Retinal pigment epithelial cell (primary cell): ENCODE results near the gene PDE6C.

Source experiments
- DNase-seq: peaks from one replicate; pipeline ENCODE4 v3.0.0-alpha.2; 2010; ENCODE audit warnings: low read depth
- H3K4me3 ChIP-seq: 2 replicates; pipeline ENCODE4 v1.5.1; 2011; ENCODE audit warnings: mild to moderate bottlenecking, low read length, control low read depth, moderate library complexity
- TF ChIP-seq, protein P1 (sequence below): conservative IDR thresholded peaks from 2 replicates; pipeline ENCODE4 v1.5.1; 2011; ENCODE audit warnings: low read depth, low read length, control low read depth, inconsistent platforms

PDE6C gene

DNA sequence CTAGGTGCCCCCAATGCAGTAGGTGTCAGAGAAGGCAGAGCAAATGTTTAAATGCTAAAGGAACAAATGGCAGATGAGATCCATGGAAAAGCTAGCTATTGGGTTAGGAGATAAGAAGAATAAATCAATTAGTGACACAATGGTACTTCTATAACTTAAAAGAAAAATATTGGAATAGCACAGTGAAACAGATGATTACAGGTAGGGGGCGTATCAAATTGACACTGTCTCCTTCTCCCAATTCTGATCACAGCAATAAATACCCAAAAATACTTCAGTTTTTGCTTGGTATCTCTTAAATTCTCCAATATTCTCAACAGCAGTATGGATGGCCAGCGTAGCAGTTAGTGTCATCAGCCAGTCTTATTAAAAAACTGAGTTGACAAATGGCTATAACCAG lies 84.9 kb downstream of the PDE6C start:
- DNase-seq, result no peak
- no peak overlapping the region for H3K4me3 ChIP-seq
- TF ChIP-seq, protein P1, sequence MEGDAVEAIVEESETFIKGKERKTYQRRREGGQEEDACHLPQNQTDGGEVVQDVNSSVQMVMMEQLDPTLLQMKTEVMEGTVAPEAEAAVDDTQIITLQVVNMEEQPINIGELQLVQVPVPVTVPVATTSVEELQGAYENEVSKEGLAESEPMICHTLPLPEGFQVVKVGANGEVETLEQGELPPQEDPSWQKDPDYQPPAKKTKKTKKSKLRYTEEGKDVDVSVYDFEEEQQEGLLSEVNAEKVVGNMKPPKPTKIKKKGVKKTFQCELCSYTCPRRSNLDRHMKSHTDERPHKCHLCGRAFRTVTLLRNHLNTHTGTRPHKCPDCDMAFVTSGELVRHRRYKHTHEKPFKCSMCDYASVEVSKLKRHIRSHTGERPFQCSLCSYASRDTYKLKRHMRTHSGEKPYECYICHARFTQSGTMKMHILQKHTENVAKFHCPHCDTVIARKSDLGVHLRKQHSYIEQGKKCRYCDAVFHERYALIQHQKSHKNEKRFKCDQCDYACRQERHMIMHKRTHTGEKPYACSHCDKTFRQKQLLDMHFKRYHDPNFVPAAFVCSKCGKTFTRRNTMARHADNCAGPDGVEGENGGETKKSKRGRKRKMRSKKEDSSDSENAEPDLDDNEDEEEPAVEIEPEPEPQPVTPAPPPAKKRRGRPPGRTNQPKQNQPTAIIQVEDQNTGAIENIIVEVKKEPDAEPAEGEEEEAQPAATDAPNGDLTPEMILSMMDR, result no peak

DNA sequence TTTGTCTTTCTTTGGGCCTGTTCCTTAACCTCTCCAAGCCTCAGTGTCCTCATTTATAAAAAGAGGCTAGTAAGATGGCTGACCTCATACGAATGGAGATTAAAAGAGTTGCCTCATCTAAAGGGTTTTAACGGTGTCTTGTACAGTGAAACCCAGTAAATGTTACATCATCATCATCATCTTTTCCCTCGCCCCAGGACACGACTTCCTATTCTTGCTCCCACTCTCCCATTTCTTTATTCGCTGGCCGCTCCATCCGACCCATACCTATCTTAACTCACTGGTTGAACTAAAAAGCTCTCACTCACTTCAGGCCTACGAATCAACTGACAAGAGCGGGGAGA lies 89.5 kb downstream of the PDE6C start:
- DNase-seq, result no peak
- H3K4me3 ChIP-seq, result peak overlapping the region; percentile 75
- TF ChIP-seq, protein P1, result no peak

- peak; percentile 77 for DNase-seq
- TF ChIP-seq, protein P1, result peak; percentile 45
Measured at GRCh38 chr10:93702210-93703001, 90.1 kb downstream of the PDE6C start, which contains the start of gene FRA10AC1. FRA10AC1 (minus strand) TSS chr10:93702592; CDS start chr10:93700106, 2,486 bp downstream.

GRCh38 chr10:93703066-93703465 lies 90.7 kb downstream of the PDE6C start:
- peak overlapping the region; percentile 75 for H3K4me3 ChIP-seq
- TF ChIP-seq, protein P1, result no peak
- no peak for DNase-seq

More at GRCh38 chr10:93702210-93703001, 90.1 kb downstream of the PDE6C start, which contains the start of gene FRA10AC1:
- H3K4me3 ChIP-seq, result peak within 1 kb of the TSS; percentile 75

GRCh38 chr10:93703841-93704240 lies 91.5 kb downstream of the PDE6C start:
- no peak overlapping the region for H3K4me3 ChIP-seq
- no peak for DNase-seq
- TF ChIP-seq, protein P1, result no peak

- H3K4me3 ChIP-seq, result no peak overlapping the region
- TF ChIP-seq, protein P1, result no peak
- no peak for DNase-seq
Measured at GRCh38 chr10:93704451-93704850, 92.1 kb downstream of the PDE6C start.

- TF ChIP-seq, protein P1, result no peak
- no peak overlapping the region for H3K4me3 ChIP-seq
- DNase-seq, result no peak
Measured at GRCh38 chr10:93707623-93708022, 95.3 kb downstream of the PDE6C start.
